GM18520 (cell line): ENCODE measurements around the gene REPIN1.

Experiments
- ATAC-seq: cut with Tn5 transposase; IDR thresholded peaks from one replicate; pipeline ENCODE4 v1.9.1; 2021; ENCODE audit not compliant: unreplicated experiment

Gene REPIN1

DNA sequence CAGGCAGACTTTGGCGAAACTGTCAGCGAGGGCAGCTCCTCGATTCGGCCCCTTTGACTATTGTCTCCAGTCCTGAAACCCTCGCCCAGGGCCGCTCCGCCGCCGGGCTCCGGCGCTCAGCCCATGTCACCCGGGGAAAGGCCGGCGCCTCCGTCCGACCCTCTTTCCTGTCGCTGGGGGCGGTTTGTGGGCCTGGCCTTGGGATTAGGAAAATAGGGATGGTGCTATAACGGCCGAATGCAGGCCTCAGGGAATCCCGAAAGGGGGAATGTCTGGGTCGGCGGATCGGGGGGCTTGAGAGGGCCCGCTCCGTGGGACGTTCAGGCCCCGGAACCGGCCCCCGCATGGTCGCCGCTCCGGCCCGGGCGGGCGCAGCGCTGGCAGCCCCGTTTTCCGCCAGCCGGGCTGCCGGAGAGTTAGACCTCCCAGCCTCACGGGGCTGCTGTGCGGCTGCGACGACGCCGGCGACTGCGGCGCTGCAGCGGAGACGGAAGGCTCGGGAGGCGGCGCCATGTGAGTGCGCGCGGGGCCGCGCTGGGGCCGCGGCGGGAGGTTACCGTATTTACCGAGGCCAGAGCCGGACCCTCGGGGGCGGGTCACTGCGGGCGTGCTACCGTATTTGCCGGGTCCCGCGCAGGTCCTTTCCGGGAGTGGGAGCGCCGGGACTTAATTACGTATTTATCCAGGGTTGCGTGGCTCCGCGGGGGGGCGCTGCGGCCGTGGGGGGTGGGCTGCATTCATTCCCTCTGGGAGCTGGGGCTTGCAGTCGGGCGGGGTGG is 36.4 kb downstream of the REPIN1 start:
- peak; percentile 44 for ATAC-seq

GRCh38 chr7:150405584-150406311 is 37.1 kb downstream of the REPIN1 start:
- no peak for ATAC-seq

DNA sequence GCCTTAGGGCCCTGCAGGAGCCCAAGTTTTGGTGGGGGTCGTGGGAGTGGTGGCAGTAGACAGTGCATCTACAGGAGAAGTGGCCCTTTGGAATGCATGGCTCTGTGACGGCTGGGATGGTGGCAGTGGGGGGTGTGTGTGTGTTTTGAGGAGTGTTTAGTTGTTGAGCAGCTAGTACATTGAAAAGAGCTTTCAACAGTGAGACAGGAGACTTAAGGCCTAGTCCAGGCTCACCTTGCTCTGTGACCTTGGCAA is 37.6 kb downstream of the REPIN1 start:
- no peak for ATAC-seq

- peak; percentile 40 for ATAC-seq
Measured at GRCh38 chr7:150406567-150407421, 38.2 kb downstream of the REPIN1 start.

DNA sequence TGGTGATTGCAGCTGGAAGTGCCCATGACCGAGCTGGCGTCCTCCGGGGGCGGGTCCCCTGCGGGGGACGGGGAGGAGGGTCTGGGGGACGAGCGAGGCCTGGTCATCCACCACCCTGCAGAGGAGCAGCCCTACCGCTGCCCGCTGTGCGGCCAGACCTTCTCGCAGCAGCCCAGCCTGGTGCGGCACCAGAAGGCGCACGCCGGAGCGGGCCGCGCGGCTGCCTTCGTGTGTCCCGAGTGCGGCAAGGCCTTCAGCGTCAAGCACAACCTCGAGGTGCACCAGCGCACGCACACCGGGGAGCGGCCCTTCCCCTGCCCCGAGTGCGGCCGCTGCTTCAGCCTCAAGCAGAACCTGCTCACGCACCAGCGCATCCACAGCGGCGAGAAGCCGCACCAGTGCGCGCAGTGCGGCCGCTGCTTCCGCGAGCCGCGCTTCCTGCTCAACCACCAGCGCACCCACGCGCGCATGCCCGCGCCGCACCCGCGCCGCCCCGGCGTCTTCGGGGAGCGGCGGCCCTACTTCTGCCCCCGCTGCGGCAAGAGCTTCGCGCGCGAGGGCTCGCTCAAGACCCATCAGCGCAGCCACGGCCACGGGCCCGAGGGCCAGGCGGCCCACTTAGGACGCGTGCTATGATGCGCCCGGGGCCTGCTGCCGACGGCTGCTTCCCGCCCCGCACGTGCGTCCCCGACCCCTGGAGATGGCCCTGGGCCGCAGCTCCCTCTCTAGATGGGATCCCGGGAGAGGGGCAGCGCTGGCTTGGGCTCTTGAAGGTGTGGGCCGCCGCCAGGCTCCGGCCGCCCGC is 39.2 kb downstream of the REPIN1 start:
- ATAC-seq: no peak

GRCh38 chr7:150408393-150409299 is 40.0 kb downstream of the REPIN1 start:
- ATAC-seq: no peak

DNA sequence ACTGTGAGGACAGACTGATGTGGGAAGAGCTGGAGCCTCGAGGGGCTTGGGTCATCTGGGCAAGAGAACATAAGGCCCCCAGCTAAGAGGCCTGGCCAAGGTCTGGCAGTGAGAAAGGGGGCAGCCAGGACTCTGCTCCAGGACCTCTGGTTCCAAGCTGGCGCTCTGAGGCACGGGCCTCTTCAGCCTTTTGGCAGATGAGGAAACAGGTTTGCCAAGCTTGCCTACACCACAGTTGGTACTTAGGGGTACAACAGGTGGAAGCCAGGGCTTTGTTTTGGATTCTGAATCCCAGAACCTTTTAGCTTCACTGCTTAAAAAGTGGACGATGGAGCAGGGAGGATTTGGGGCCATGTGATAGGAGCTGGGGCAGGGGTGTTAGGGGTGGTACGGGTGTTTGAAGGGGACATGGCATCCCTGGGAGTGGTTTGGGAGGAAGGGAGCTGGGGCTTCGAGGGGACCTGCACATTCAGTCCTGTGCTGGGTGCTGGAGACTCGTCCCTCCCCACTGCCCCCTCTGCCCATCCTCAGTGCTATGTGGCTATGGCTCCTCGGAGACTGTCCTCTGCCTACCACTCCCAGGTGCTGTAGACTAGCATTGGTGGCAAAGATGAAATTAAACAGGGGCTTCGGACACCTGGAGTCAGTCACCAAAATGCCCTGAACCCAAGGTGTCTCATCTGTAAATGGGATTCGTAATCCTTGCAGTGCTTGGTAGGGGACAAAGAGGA is 40.8 kb downstream of the REPIN1 start:
- no peak for ATAC-seq

GRCh38 chr7:150410131-150410530 is 41.5 kb downstream of the REPIN1 start:
- no peak for ATAC-seq

GRCh38 chr7:150410680-150411346 is 42.2 kb downstream of the REPIN1 start:
- ATAC-seq: no peak

DNA sequence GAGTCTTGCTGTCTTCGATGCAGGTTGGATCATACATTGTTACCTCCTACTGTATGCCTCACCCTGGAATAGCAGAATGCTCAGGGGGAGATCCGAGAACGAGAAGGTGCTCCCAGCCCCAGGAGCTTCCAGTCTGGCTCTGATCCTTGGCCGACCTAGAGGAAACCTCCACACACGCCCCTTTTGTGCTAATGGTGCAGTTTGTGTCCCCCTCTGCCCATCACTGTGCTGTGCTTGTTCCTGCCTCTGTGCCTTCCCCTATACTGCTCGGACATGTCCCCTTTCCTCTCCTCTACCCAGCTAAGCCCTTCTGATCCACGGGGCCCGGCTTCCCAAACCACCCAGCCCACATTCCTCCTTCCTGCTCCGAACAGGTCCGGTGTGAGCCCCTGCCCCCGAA is 43.0 kb downstream of the REPIN1 start:
- no peak for ATAC-seq

DNA sequence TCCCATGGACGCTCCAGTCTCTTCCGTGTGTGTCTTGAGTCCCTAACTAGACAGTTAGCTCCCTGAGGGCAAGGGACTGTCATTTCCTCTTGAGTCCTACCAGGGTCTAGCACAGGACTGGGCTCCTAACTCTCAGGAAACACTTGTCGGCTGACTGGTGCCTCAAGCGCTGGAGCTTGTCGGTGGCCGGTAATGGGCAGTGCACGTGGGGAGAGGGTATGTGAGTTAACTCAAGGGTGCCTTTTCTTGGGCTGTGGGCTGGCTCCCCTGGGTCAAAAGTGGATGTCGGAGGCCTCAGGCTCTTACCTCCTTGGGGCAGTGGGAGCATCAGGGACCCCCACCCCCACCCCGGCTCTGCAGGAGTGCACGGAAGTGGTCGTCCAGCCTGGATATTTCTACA is 43.4 kb downstream of the REPIN1 start:
- no peak for ATAC-seq

GRCh38 chr7:150412518-150413488 is 44.2 kb downstream of the REPIN1 start:
- ATAC-seq: no peak

GRCh38 chr7:150413640-150414081 is 45.0 kb downstream of the REPIN1 start:
- no peak for ATAC-seq

- ATAC-seq: no peak
Measured at GRCh38 chr7:150415161-150416153, 46.8 kb downstream of the REPIN1 start.

DNA sequence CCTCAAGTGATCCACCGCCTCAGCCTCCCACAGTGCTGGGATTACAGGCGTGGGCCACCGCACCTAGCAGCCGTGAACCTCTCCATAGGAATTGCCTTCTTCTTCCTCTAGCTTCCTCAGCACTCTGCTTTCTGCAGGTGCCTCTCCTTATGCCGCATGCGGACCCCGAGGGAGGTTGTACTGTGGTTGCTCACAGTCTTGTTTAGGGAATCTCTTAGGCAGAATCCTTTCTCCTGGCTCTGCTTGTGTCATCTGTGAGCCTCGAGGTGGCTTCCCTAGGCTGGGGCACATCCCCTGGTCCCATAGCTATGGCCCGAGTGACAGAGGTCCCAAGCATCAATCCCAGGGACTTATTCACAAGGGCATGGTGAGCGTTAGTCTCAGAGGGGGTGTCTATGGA is 48.6 kb downstream of the REPIN1 start:
- ATAC-seq: no peak

- ATAC-seq: no peak
Measured at GRCh38 chr7:150417863-150418262, 49.2 kb downstream of the REPIN1 start.
